ENCODE data around the gene OTOF.
"Not testable (repeated sequence)": the region's sequence is repeated elsewhere in the genome, so short reads cannot be mapped to it uniquely, and the experiment has no call there.

The OTOF gene

GRCh38 chr2:26479131-26479788 lies 1.3 kb upstream of the OTOF start:
- DNase-seq: no peak

GRCh38 chr2:26478366-26478765 lies 442 bp upstream of the OTOF start:
- no peak for DNase-seq

- no peak for DNase-seq
Observed at GRCh38 chr2:26477126-26477910, 606 bp downstream of the OTOF start.

- DNase-seq: no peak
Observed at GRCh38 chr2:26475832-26476501, 2.0 kb downstream of the OTOF start.

GRCh38 chr2:26475037-26475436 lies 2.9 kb downstream of the OTOF start:
- no peak for DNase-seq

- no peak for DNase-seq
Observed at GRCh38 chr2:26474261-26474785, 3.6 kb downstream of the OTOF start.

- DNase-seq: no peak
Observed at GRCh38 chr2:26473796-26474195, 4.1 kb downstream of the OTOF start.

GRCh38 chr2:26472821-26473655 lies 4.9 kb downstream of the OTOF start:
- DNase-seq: no peak

GRCh38 chr2:26471766-26472706 lies 5.9 kb downstream of the OTOF start:
- DNase-seq: peak; percentile 73

- no peak for DNase-seq
Observed at GRCh38 chr2:26471289-26471688, 6.6 kb downstream of the OTOF start.

- no peak for DNase-seq
Observed at GRCh38 chr2:26470601-26471260, 7.2 kb downstream of the OTOF start.

- DNase-seq: no peak
Observed at GRCh38 chr2:26469955-26470354, 8.0 kb downstream of the OTOF start.

- peak; percentile 62 for DNase-seq
Observed at GRCh38 chr2:26469092-26469710, 8.7 kb downstream of the OTOF start.

- not testable (repeated sequence) for DNase-seq
Observed at GRCh38 chr2:26468544-26468943, 9.4 kb downstream of the OTOF start.

GRCh38 chr2:26466662-26467310 lies 11.1 kb downstream of the OTOF start:
- no peak for DNase-seq

- no peak for DNase-seq
Observed at GRCh38 chr2:26465981-26466471, 11.9 kb downstream of the OTOF start.

- DNase-seq: no peak
Observed at GRCh38 chr2:26465266-26465925, 12.5 kb downstream of the OTOF start.

- DNase-seq: no peak
Observed at GRCh38 chr2:26464390-26465265, 13.3 kb downstream of the OTOF start.
